K562 (cell line): Measurements from ENCODE around the gene SELPLG. TPM values are rescaled to one million over a fixed set of nuclear protein-coding genes. Genes with fewer than 3 reads are reported as not detected.

Experiments
- ATAC-seq: fragments of 200-7000 bp; cut with Tn5 transposase; 3 replicates; pipeline ENCODE4 v1.9.1; 2020; ENCODE audit warnings: moderate library complexity
- BruUV-seq: library from RNA; stranded (reverse); fragments of 400-500 nt; replicated peaks from 2 replicates; lab custom pipeline; 2021; lab: Mats Ljungman, UMichigan
- CTCF ChIA-PET: fragments of 300-600 bp; formaldehyde crosslinking; extraction: SDS; loops from one replicate; lab custom pipeline; 2021; ENCODE audit warnings: low intra/inter-chr PET ratio; lab: Yijun Ruan, JAX
- POLR2A ChIA-PET: fragments of 300-600, 350-650 bp; sonication (Branson Sonifier 250); formaldehyde crosslinking; extraction: SDS; loops from one replicate; lab custom pipeline; 2021; ENCODE audit warnings: antibody characterized with exemption, inconsistent platforms; lab: Yijun Ruan, JAX
- DNase-seq, 4 experiments: peaks; one replicate each; pipeline versions ENCODE4 v3.0.0 to v3.0.0-alpha.2; 2011 to 2018; ENCODE audit warnings: low spot score in 3 of 4, mixed read lengths in 3 of 4; ENCODE audit errors: extremely low read depth in 1 of 4
- FAIRE-seq: peaks from 2 replicates; lab custom pipeline; 2011; peaks lifted over from hg19 to GRCh38; lab: Jason Lieb, UNC
- H2AFZ ChIP-seq: 2 replicates; pipeline ENCODE4 v1.6.0; 2011; ENCODE audit warnings: low read depth, low read length, control low read depth, inconsistent platforms
- H3K27ac ChIP-seq: fragments of 200-600 bp; 3 replicates; pipeline ENCODE4 v1.8.0; 2011; ENCODE audit warnings: low read depth, mild to moderate bottlenecking, control low read depth, inconsistent platforms, low read length, moderate library complexity, mixed read lengths; ENCODE audit errors: extremely low read depth
- H3K27me3 ChIP-seq, 2 experiments: fragments of 300-600 bp in 1 of 2; 2 replicates in 1 of 2; 3 replicates in 1 of 2; pipeline versions ENCODE4 v1.6.0 to v1.8.0; 2011; ENCODE audit warnings: inconsistent platforms in 2 of 2, low read length in 2 of 2, mild to moderate bottlenecking in 1 of 2, mixed read lengths in 1 of 2, moderate library complexity in 1 of 2; ENCODE audit not compliant: control insufficient read depth in 2 of 2, insufficient read depth in 2 of 2
- H3K36me3 ChIP-seq: fragments of 300-600 bp; 3 replicates; pipeline ENCODE4 v1.8.0; 2011; ENCODE audit warnings: mild to moderate bottlenecking, low read length, inconsistent platforms; ENCODE audit not compliant: control insufficient read depth, insufficient read depth
- H3K4me1 ChIP-seq, 2 experiments: fragments of 200-600 bp in 1 of 2; replicated peaks in 1 of 2; 2 replicates in 1 of 2; 3 replicates in 1 of 2; pipeline versions ENCODE4 v1.5.1 to v1.8.0; 2011; ENCODE audit warnings: inconsistent platforms in 2 of 2, low read length in 2 of 2, mild to moderate bottlenecking in 1 of 2, mixed read lengths in 1 of 2, moderate library complexity in 1 of 2; ENCODE audit not compliant: control insufficient read depth in 2 of 2, insufficient read depth in 2 of 2
- H3K4me2 ChIP-seq: 2 replicates; pipeline ENCODE4 v1.6.1; 2011; ENCODE audit warnings: low read length, control low read depth, inconsistent platforms, mixed read lengths; ENCODE audit not compliant: insufficient read depth
- H3K4me3 ChIP-seq: fragments of 200-600 bp; sonication (generic), shearing (Covaris generic); 2 replicates; pipeline ENCODE4 v1.5.1; 2016; ENCODE audit warnings: control low read depth, inconsistent platforms
- H3K79me2 ChIP-seq: fragments of 200-600 bp; 3 replicates; pipeline ENCODE4 v1.8.0; 2011; ENCODE audit warnings: low read length, inconsistent platforms; ENCODE audit not compliant: control insufficient read depth, insufficient read depth
- H3K9ac ChIP-seq, 2 experiments: 2 replicates each; pipeline versions ENCODE4 v1.6.0 to v1.6.1; 2011; ENCODE audit warnings: low read depth in 2 of 2, low read length in 2 of 2, control low read depth in 1 of 2, inconsistent platforms in 1 of 2, mild to moderate bottlenecking in 1 of 2, mixed read lengths in 1 of 2; ENCODE audit not compliant: insufficient read depth in 1 of 2
- H3K9me1 ChIP-seq: one replicate; pipeline ENCODE4 v1.6.0; 2011; ENCODE audit warnings: inconsistent platforms, mild to moderate bottlenecking, low read length, moderate library complexity; ENCODE audit not compliant: control insufficient read depth, insufficient read depth
- H3K9me3 ChIP-seq: replicated peaks from 2 replicates; pipeline ENCODE4 v1.5.1; 2011; ENCODE audit warnings: low read depth, low read length, inconsistent platforms; ENCODE audit not compliant: control insufficient read depth, insufficient read depth
- H4K20me1 ChIP-seq: replicated peaks from 2 replicates; pipeline ENCODE4 v1.6.1; 2011; ENCODE audit warnings: low read length, inconsistent platforms, mixed read lengths; ENCODE audit not compliant: control insufficient read depth, insufficient read depth
- E2F1 ChIP-seq: sonication (generic); formaldehyde crosslinking; IDR thresholded peaks from 2 replicates; pipeline ENCODE4 v1.8.1; 2023; ENCODE audit warnings: mild to moderate bottlenecking, missing genetic modification reagents, moderate library complexity
- ETV1 ChIP-seq: fragments of 450-650 bp; conservative IDR thresholded peaks from 2 replicates; pipeline ENCODE4 v1.6.1; 2016; ENCODE audit warnings: missing genetic modification characterization, control low read depth, low read depth, missing compliant biosample characterization
- HDAC2 ChIP-seq: fragments of 450-650 bp; IDR thresholded peaks from 2 replicates; pipeline ENCODE4 v1.6.1; 2016; ENCODE audit warnings: mild to moderate bottlenecking
- HNRNPUL1 ChIP-seq: fragments of 200-400 bp; formaldehyde crosslinking; IDR thresholded peaks from 2 replicates; pipeline ENCODE4 v1.6.1; 2017; ENCODE audit warnings: low read length
- KAT7 ChIP-seq: sonication (generic); formaldehyde crosslinking; IDR thresholded peaks from 2 replicates; pipeline ENCODE4 v1.8.0; 2022; ENCODE audit warnings: missing genetic modification reagents, mild to moderate bottlenecking, borderline replicate concordance
- MAFK ChIP-seq: IDR thresholded peaks from 2 replicates; pipeline ENCODE4 v1.6.1; 2011; ENCODE audit warnings: low read length, improper control_type of control experiment
- NEUROD1 ChIP-seq: fragments of 150-350 bp; IDR thresholded peaks from 2 replicates; pipeline ENCODE4 v1.6.1; 2014; ENCODE audit warnings: borderline replicate concordance, low read length, low read depth; ENCODE audit not compliant: partially characterized antibody
- POLR2AphosphoS2 ChIP-seq: IDR thresholded peaks from 2 replicates; pipeline ENCODE4 v1.6.1; 2012; ENCODE audit warnings: low read length, improper control_type of control experiment
- POLR2B ChIP-seq: fragments of 450-650 bp; IDR thresholded peaks from 2 replicates; pipeline ENCODE4 v1.6.1; 2018; ENCODE audit warnings: low read depth; ENCODE audit not compliant: partially characterized antibody
- POLR2G ChIP-seq: fragments of 200-400 bp; formaldehyde crosslinking; IDR thresholded peaks from 2 replicates; pipeline ENCODE4 v1.6.1; 2017; ENCODE audit warnings: low read depth, mild to moderate bottlenecking, antibody characterized with exemption, low read length, moderate library complexity
- PTRF ChIP-seq: fragments of 450-650 bp; IDR thresholded peaks from 2 replicates; pipeline ENCODE4 v1.6.1; 2016; ENCODE audit warnings: mild to moderate bottlenecking, missing genetic modification characterization, missing compliant biosample characterization
- SREBF1 ChIP-seq: fragments of 150-350 bp; IDR thresholded peaks from 2 replicates; pipeline ENCODE4 v1.6.1; 2014; ENCODE audit warnings: antibody characterized with exemption, low read depth, low read length, borderline replicate concordance
- SUPT5H ChIP-seq: fragments of 450-650 bp; IDR thresholded peaks from 2 replicates; pipeline ENCODE4 v1.6.1; 2016
- TBP ChIP-seq: optimal IDR thresholded peaks from 2 replicates; pipeline ENCODE3; 2011; ENCODE audit warnings: low read depth, low read length, improper control_type of control experiment
- ZFP30 ChIP-seq: fragments of 250-450 bp; sonication (Bioruptor Pico); IDR thresholded peaks from 2 replicates; pipeline ENCODE4 v1.8.0; 2022; ENCODE audit warnings: moderate library complexity, mild to moderate bottlenecking, inconsistent platforms, borderline replicate concordance
- ZNF518B ChIP-seq: fragments of 250-450 bp; sonication (Bioruptor Pico); IDR thresholded peaks from 2 replicates; pipeline ENCODE4 v1.5.0; 2021; ENCODE audit warnings: mild to moderate bottlenecking, moderate library complexity
- WGBS: fragments of 100-300 bp; shearing (Covaris generic); methylation state at CpG from one replicate; pipeline ENCODE4 v1.1.6; 2016; ENCODE audit warnings: low coverage, mixed read lengths; ENCODE audit not compliant: insufficient coverage; ENCODE audit errors: missing lambda C conversion rate; 5-methylcytosine and 5-hydroxymethylcytosine counted together
- in situ Hi-C: fragments of 300-500 bp; cut with MboI; formaldehyde crosslinking; loops from 4 replicates; pipeline ENCODE4 v1.15.0; 2018; ENCODE audit warnings: inconsistent platforms, mixed read lengths
- intact Hi-C: fragments of 100-400 bp; cut with micrococcal nuclease; formaldehyde crosslinking; loops from 2 replicates; pipeline ENCODE4 v1.14.2; 2022
- polyA plus RNA-seq, 8 experiments: library from polyadenylated mRNA; depleted of rRNA in 4 of 8; stranded (reverse) in 5 of 8; unstranded in 3 of 8; fragments of >200 nt; fragmentation: Nextera tagmentation in 2 of 8; fragmentation: Illumina TruSeq in 1 of 8; extraction: Ambion mirVana in 2 of 8; extraction: Trizol in 1 of 8; gene quantifications; 2 replicates each; pipeline versions ENCODE4 v1.2.1 to v1.2.3, GENCODE V29; 2011 to 2014; ENCODE audit warnings: inconsistent platforms in 1 of 8, missing spikeins in 1 of 8
- total RNA-seq, 7 experiments: library from RNA; depleted of rRNA in 6 of 7; stranded (reverse); fragments of >200 nt in 6 of 7; fragmentation: Illumina TruSeq in 2 of 7; extraction: Trizol in 2 of 7; gene quantifications; 2 replicates each; pipeline versions ENCODE4 v1.2.1 to v1.2.3, GENCODE V29; 2011 to 2021; ENCODE audit warnings: low replicate concordance in 1 of 7
- TF ChIP-seq, protein P1 (sequence below), 3 experiments: fragments of 200-800 bp in 1 of 3; sonication (Bioruptor generic) in 1 of 3; sonication (generic) in 1 of 3; formaldehyde crosslinking in 1 of 3; IDR thresholded peaks; 2 replicates each; pipeline versions ENCODE4 v1.6.1 to v1.8.0; 2016 to 2022; ENCODE audit warnings: mild to moderate bottlenecking in 2 of 3, missing compliant biosample characterization in 2 of 3, missing genetic modification characterization in 2 of 3, missing genetic modification reagents in 1 of 3

SELPLG gene
- total and polyA plus RNA-seq, 9 of the 15 experiments (the other 6 are each of a cell fraction or from before 2014, with no cell fraction given), result 0.22 to 10.2 (median 1.7) TPM

- ChIA-PET POLR2A (interaction anchor here (0.8 to 4.6 kb wide), 3 partner anchors 12 to 184 kb away, joined by 3 to 69 read pairs (median 3); no protein-coding TSS in a partner anchor), CTCF (no interaction called here)
- Histone ChIP-seq H3K36me3 (peaks cover 43% of the 10 kb centered on the region), H3K27ac (no peak overlapping the region), H3K4me2 (no peak overlapping the region), H3K9ac (peak overlapping the region in 1 of 2 experiments; percentile 80; a peak in 2 of 4 replicates), H4K20me1 (0 out of 2 replicates have a peak, but pooled peaks cover 3% of the 10 kb centered on the region), H3K4me3 (no peak overlapping the region), H3K9me1 (no peaks in the 10 kb centered on the region), H3K9me3 (no peaks in the 10 kb centered on the region), H3K4me1 (peaks cover 14 to 21% of the 10 kb centered on the region in 2 experiments), H3K27me3 (no peaks in the 10 kb centered on the region), H3K79me2 (no peaks in the 10 kb centered on the region), H2AFZ (no peak overlapping the region)
- 69% methylated on average over 16 of the region's 16 CpGs for WGBS
- FAIRE-seq, result peak; percentile 44
- in situ Hi-C loops (no loop called here), intact Hi-C loops (no loop called here)
- BruUV-seq, result no TSS peak
- no peak for DNase-seq
- no peak for ATAC-seq
- TF ChIP-seq POLR2G, result peak; percentile 42; the same call in 1 of the 2 replicates
- TF ChIP-seq SUPT5H, result peak; percentile 66
- TF ChIP-seq TBP, result no peak
- 0 out of 2 replicates have a peak, but pooled peaks have one; percentile 31 for TF ChIP-seq KAT7 (CRISPR knock-in tag)
- TF ChIP-seq, protein P1, sequence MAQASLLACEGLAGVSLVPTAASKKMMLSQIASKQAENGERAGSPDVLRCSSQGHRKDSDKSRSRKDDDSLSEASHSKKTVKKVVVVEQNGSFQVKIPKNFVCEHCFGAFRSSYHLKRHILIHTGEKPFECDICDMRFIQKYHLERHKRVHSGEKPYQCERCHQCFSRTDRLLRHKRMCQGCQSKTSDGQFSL (CRISPR knock-in tag; IDR thresholded peaks at IDR 0.05), result 0 out of 2 replicates have a peak, but pooled peaks have one; percentile 37
- TF ChIP-seq, protein P1 (tag; IDR thresholded peaks at IDR 0.05), result no peak; a peak in 1 of 4 replicates
- no peak for TF ChIP-seq ZNF518B (CRISPR knock-in tag)
- no peak for TF ChIP-seq E2F1 (CRISPR knock-in tag)
- no peak for TF ChIP-seq ETV1 (tag)
- no peak for TF ChIP-seq ZFP30 (CRISPR knock-in tag)
- TF ChIP-seq POLR2AphosphoS2, result peak; percentile 74
- no peak for TF ChIP-seq SREBF1
- TF ChIP-seq PTRF (tag), result no peak
- TF ChIP-seq HDAC2, result no peak
- no peak for TF ChIP-seq NEUROD1
- TF ChIP-seq HNRNPUL1, result 0 out of 2 replicates have a peak, but pooled peaks have one; percentile 16
- no peak for TF ChIP-seq MAFK
- TF ChIP-seq POLR2B, result peak; percentile 61
Measured at GRCh38 chr12:108642269-108642870, 8.7 kb upstream of the SELPLG start.
